Measurements from ENCODE around the gene MROH2A.

Gene MROH2A

DNA sequence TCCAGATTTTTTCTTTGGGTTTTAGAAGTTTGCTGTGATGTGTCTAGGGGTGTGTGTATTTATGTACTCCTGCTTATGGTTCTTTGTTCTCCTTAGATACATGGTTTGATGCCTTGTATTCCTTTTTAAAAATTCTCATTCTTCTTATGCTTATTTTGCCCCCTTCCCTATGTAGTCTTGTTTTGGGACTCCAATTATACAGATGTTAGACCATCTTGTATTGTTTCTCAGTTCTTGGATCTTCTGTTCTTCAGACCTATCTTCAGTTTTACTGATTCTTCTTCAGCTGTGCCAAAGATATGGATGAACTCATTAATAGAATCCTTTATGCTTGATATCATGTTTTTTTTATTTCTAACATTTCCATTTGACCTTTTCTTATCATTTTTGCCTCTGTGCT, 104.2 kb downstream of the MROH2A start:
- no peak overlapping the region for H3K4me3 ChIP-seq (ENCODE audit: low read length)
- no peak for DNase-seq (ENCODE audit: low read depth)
- TF ChIP-seq, protein P1, sequence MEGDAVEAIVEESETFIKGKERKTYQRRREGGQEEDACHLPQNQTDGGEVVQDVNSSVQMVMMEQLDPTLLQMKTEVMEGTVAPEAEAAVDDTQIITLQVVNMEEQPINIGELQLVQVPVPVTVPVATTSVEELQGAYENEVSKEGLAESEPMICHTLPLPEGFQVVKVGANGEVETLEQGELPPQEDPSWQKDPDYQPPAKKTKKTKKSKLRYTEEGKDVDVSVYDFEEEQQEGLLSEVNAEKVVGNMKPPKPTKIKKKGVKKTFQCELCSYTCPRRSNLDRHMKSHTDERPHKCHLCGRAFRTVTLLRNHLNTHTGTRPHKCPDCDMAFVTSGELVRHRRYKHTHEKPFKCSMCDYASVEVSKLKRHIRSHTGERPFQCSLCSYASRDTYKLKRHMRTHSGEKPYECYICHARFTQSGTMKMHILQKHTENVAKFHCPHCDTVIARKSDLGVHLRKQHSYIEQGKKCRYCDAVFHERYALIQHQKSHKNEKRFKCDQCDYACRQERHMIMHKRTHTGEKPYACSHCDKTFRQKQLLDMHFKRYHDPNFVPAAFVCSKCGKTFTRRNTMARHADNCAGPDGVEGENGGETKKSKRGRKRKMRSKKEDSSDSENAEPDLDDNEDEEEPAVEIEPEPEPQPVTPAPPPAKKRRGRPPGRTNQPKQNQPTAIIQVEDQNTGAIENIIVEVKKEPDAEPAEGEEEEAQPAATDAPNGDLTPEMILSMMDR (conservative IDR thresholded peaks at IDR 0.05; ENCODE audit: low read length), result no peak

All from AG10803 (cell line).